Measurements from ENCODE around the gene NEB. TPM values are rescaled to one million over a fixed set of nuclear protein-coding genes. Genes with fewer than 3 reads are reported as not detected.

The NEB gene
- total RNA-seq, 2 experiments from 2014 or later = 0.43 to 1.2 TPM

DNA sequence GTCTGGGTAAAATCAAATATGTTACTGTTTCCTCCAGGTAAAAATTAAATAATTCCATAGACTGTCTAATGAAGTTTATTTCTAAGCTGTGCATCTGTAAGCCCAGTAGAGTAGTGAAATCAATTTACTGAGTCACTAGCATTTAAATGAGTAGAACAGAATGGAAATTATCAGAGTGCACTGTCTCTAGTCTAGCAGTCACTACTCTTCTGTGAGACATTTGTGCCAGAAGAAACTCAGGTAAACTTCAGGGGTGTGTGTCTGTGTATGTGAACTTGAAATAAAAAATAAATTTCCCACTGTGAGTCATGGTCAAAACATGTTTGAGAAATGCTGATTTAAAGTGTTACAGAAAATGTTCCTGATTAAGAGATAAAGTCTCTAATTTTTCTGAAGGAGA is 178.2 kb downstream of the NEB start:
- Mint-ChIP-seq H3K9me3 (peaks cover 3% of the 10 kb centered on the region), H3K27ac (no peak overlapping the region), H3K4me1 (no peaks in the 10 kb centered on the region), H3K4me3 (no peak overlapping the region), H3K27me3 (peaks cover 6% of the 10 kb centered on the region), H3K36me3 (no peaks in the 10 kb centered on the region)
- POLR2A ChIA-PET = interaction anchor here (0.7 kb wide), 1 partner anchor 134 kb away, joined by 3 read pairs; no protein-coding TSS in a partner anchor
- DNase-seq = no peak
- no peak for ATAC-seq (ENCODE audit: low read depth)

GRCh38 chr2:151552287-151552686 is 182.0 kb downstream of the NEB start:
- Mint-ChIP-seq H3K4me3 (no peak overlapping the region), H3K4me1 (no peaks in the 10 kb centered on the region), H3K27ac (no peak overlapping the region), H3K9me3 (peaks cover 1% of the 10 kb centered on the region), H3K27me3 (peaks cover 2% of the 10 kb centered on the region), H3K36me3 (no peaks in the 10 kb centered on the region)
- POLR2A ChIA-PET = no interaction called here
- ATAC-seq (ENCODE audit: low read depth) (no peak), DNase-seq (no peak)

- H3K9me3 Mint-ChIP-seq = peaks cover 1% of the 10 kb centered on the region
- H3K4me3 Mint-ChIP-seq = no peak overlapping the region
- no peaks in the 10 kb centered on the region for H3K36me3 Mint-ChIP-seq
- peaks cover 2% of the 10 kb centered on the region for H3K27me3 Mint-ChIP-seq
- ATAC-seq (ENCODE audit: low read depth) (no peak), DNase-seq (no peak)
- POLR2A ChIA-PET = no interaction called here
- no peak overlapping the region for H3K27ac Mint-ChIP-seq
- H3K4me1 Mint-ChIP-seq = no peaks in the 10 kb centered on the region
Observed at GRCh38 chr2:151551556-151551955, 182.7 kb downstream of the NEB start.

GRCh38 chr2:151549191-151549590 is 185.1 kb downstream of the NEB start:
- H3K27me3 Mint-ChIP-seq = no peaks in the 10 kb centered on the region
- no peak for ATAC-seq (ENCODE audit: low read depth)
- H3K36me3 Mint-ChIP-seq = no peaks in the 10 kb centered on the region
- DNase-seq = no peak
- POLR2A ChIA-PET = no interaction called here
- no peaks in the 10 kb centered on the region for H3K4me1 Mint-ChIP-seq
- H3K4me3 Mint-ChIP-seq = no peak overlapping the region
- H3K9me3 Mint-ChIP-seq = peaks cover 1% of the 10 kb centered on the region
- H3K27ac Mint-ChIP-seq = no peak overlapping the region

GRCh38 chr2:151544449-151544848 is 189.8 kb downstream of the NEB start:
- no peak overlapping the region for H3K27ac Mint-ChIP-seq
- no peaks in the 10 kb centered on the region for H3K36me3 Mint-ChIP-seq
- ATAC-seq (ENCODE audit: low read depth) = no peak
- no peak overlapping the region for H3K4me3 Mint-ChIP-seq
- DNase-seq = no peak
- POLR2A ChIA-PET = no interaction called here
- H3K27me3 Mint-ChIP-seq = no peaks in the 10 kb centered on the region
- H3K4me1 Mint-ChIP-seq = no peaks in the 10 kb centered on the region
- no peaks in the 10 kb centered on the region for H3K9me3 Mint-ChIP-seq

GRCh38 chr2:151543876-151544275 is 190.4 kb downstream of the NEB start:
- peaks cover 1% of the 10 kb centered on the region for H3K9me3 Mint-ChIP-seq
- DNase-seq = no peak
- H3K4me3 Mint-ChIP-seq = no peak overlapping the region
- H3K27me3 Mint-ChIP-seq = no peaks in the 10 kb centered on the region
- H3K4me1 Mint-ChIP-seq = no peaks in the 10 kb centered on the region
- POLR2A ChIA-PET = no interaction called here
- no peak for ATAC-seq (ENCODE audit: low read depth)
- no peaks in the 10 kb centered on the region for H3K36me3 Mint-ChIP-seq
- no peak overlapping the region for H3K27ac Mint-ChIP-seq

DNA sequence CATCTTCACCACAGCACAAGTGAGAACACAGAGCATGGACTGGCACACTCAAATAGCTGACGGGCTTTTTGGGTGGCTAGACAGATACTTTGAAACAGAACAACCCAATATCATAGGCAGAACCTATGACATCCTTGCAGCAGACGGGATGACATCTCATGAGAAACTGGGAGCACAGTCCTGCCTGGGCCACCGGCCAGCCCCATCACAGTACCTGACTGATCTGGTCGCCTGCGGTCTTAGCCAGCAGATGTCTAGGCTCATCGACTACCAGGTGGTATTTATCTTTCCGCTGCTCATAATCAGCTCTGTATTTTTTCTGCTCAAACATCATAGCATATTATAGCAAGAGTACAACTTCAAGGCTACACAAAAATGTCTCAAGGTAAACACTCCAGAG is 200.3 kb downstream of the NEB start:
- ATAC-seq (ENCODE audit: low read depth) (no peak), DNase-seq (no peak)
- POLR2A ChIA-PET = no interaction called here
- Mint-ChIP-seq H3K9me3 (no peaks in the 10 kb centered on the region), H3K36me3 (peaks cover 2% of the 10 kb centered on the region), H3K4me3 (no peak overlapping the region), H3K27ac (no peak overlapping the region), H3K4me1 (no peaks in the 10 kb centered on the region), H3K27me3 (no peaks in the 10 kb centered on the region)

DNA sequence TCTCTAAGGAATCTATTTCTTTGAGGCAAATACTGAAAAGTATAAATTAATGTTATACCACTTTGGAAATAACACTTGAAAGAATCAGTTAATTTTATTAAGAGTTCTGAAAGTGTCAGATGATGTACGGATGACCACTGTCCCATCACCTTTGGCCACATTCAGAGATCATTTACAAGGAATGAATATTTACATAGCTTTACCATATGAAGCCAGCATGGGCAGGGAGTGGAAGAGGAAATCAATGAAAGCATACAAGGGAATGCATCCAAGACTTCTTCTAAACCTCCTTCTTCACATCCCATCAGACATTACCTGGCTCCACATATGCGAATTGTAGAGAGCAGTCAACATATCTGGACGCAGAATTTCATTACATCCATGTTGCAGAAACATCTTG is 201.1 kb downstream of the NEB start:
- ATAC-seq (ENCODE audit: low read depth) (no peak), DNase-seq (no peak)
- POLR2A ChIA-PET = no interaction called here
- Mint-ChIP-seq H3K9me3 (no peaks in the 10 kb centered on the region), H3K27ac (no peak overlapping the region), H3K4me1 (no peaks in the 10 kb centered on the region), H3K4me3 (no peak overlapping the region), H3K27me3 (no peaks in the 10 kb centered on the region), H3K36me3 (peaks cover 2% of the 10 kb centered on the region)

DNA sequence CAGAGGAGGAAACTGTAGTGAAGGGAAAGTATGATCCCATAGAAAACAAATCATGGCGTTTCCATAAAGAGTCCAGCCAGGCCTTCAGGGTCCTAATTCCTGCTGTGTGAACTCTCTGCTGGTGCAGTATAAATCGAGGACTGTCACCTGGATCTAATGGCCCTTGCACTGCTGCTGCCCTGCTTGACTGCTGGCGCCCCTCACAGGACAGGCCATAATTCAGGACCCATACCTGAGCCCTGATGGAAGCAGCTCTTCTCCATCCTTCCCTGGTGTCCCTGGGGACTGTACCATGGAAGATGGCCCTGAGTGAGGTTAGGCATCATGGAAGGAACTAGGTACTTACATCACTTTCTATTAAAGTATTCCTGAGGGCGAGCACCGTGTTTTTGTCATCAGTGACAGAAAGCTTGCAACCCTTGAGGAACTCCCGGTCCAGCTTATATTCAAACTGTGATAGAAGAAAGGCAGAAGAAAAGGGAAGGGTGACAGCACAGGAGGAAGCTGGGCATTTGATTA is 207.6 kb downstream of the NEB start:
- DNase-seq (no peak), ATAC-seq (ENCODE audit: low read depth) (no peak)
- Mint-ChIP-seq H3K27ac (no peak overlapping the region), H3K36me3 (no peaks in the 10 kb centered on the region), H3K9me3 (no peaks in the 10 kb centered on the region), H3K27me3 (no peaks in the 10 kb centered on the region), H3K4me3 (no peak overlapping the region), H3K4me1 (no peaks in the 10 kb centered on the region)
- POLR2A ChIA-PET = no interaction called here

GRCh38 chr2:151525821-151526373 is 208.4 kb downstream of the NEB start:
- Mint-ChIP-seq H3K27ac (no peak overlapping the region), H3K36me3 (no peaks in the 10 kb centered on the region), H3K27me3 (no peaks in the 10 kb centered on the region), H3K9me3 (no peaks in the 10 kb centered on the region), H3K4me3 (no peak overlapping the region), H3K4me1 (peaks cover 1% of the 10 kb centered on the region)
- ATAC-seq (ENCODE audit: low read depth) = no peak
- DNase-seq = no peak
- POLR2A ChIA-PET = no interaction called here

- POLR2A ChIA-PET = no interaction called here
Observed at GRCh38 chr2:151523850-151524249, 210.4 kb downstream of the NEB start.

DNA sequence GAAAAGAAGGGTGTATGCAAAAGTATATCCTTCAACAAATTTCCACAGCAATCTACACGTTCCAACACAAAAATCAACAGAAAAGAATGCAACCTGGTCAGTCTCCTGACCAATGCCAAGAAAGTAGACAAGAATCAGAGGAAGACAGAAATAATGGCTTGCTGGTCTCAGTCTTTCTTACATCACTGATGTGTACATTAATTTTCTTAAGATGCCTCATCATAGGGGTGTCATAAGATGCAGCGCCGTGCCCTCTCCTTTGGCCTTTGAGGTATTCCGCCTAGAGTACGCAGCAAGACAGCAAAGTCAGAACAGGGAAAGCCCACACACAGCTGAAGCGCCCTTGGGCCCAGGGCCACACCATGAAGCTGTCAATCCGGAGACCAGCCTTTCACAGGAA is 211.7 kb downstream of the NEB start:
- peaks cover 1% of the 10 kb centered on the region for H3K4me1 Mint-ChIP-seq

More at GRCh38 chr2:151523850-151524249, 210.4 kb downstream of the NEB start:
- DNase-seq (no peak), ATAC-seq (ENCODE audit: low read depth) (no peak)
- Mint-ChIP-seq H3K4me1 (peaks cover 1% of the 10 kb centered on the region), H3K4me3 (no peak overlapping the region), H3K9me3 (no peaks in the 10 kb centered on the region), H3K27me3 (no peaks in the 10 kb centered on the region), H3K36me3 (no peaks in the 10 kb centered on the region), H3K27ac (no peak overlapping the region)

DNA sequence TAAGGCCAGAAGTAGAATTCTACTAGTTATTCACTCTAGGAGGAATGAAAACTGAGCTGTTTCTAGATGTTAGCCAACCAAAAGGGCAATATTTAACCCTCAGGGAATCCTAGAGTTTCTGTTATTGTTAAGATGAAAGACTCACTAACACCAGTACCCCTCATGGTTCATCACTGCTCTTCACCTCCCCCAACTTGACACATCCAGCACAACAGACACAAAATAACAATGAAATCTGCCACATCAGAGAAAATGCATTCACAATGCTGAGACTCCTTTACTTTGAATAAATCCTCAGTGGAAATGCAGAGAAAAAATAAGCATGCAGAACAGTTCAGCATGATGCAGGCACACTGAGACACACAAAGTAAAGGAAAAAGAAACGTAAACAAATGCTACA is 213.3 kb downstream of the NEB start:
- H3K9me3 Mint-ChIP-seq = no peaks in the 10 kb centered on the region
- DNase-seq = no peak
- no peaks in the 10 kb centered on the region for H3K27me3 Mint-ChIP-seq
- H3K4me3 Mint-ChIP-seq = no peak overlapping the region
- ATAC-seq (ENCODE audit: low read depth) = no peak
- no peaks in the 10 kb centered on the region for H3K36me3 Mint-ChIP-seq
- peaks cover 1% of the 10 kb centered on the region for H3K4me1 Mint-ChIP-seq
- POLR2A ChIA-PET = no interaction called here
- no peak overlapping the region for H3K27ac Mint-ChIP-seq

More for the DNA sequence above, 211.7 kb downstream of the NEB start:
- POLR2A ChIA-PET = no interaction called here
- DNase-seq (no peak), ATAC-seq (ENCODE audit: low read depth) (no peak)
- no peak overlapping the region for H3K4me3 Mint-ChIP-seq
- no peaks in the 10 kb centered on the region for H3K9me3 Mint-ChIP-seq
- H3K27me3 Mint-ChIP-seq = no peaks in the 10 kb centered on the region
- no peak overlapping the region for H3K27ac Mint-ChIP-seq
- no peaks in the 10 kb centered on the region for H3K36me3 Mint-ChIP-seq

- no peaks in the 10 kb centered on the region for H3K27me3 Mint-ChIP-seq
- no peaks in the 10 kb centered on the region for H3K36me3 Mint-ChIP-seq
- no peak for ATAC-seq (ENCODE audit: low read depth)
- H3K4me3 Mint-ChIP-seq = no peak overlapping the region
- H3K27ac Mint-ChIP-seq = no peak overlapping the region
- POLR2A ChIA-PET = no interaction called here
- no peaks in the 10 kb centered on the region for H3K9me3 Mint-ChIP-seq
- peaks cover 1% of the 10 kb centered on the region for H3K4me1 Mint-ChIP-seq
- no peak for DNase-seq
Observed at GRCh38 chr2:151518802-151519201, 215.5 kb downstream of the NEB start.

GRCh38 chr2:151508519-151508918 is 225.8 kb downstream of the NEB start:
- Mint-ChIP-seq H3K27me3 (no peaks in the 10 kb centered on the region), H3K36me3 (peaks cover 2% of the 10 kb centered on the region), H3K9me3 (no peaks in the 10 kb centered on the region), H3K4me1 (no peaks in the 10 kb centered on the region), H3K4me3 (no peak overlapping the region), H3K27ac (no peak overlapping the region)
- POLR2A ChIA-PET = no interaction called here
- DNase-seq (no peak), ATAC-seq (ENCODE audit: low read depth) (no peak)

All from activated naive CD8-positive, alpha-beta T cell treated with anti-CD3 and anti-CD28 coated beads, Interleukin-2, amount 10 ng/mL, durations not matched to agents 7 days and 5 days (primary cell).